Anterior cingulate cortex (tissue), 58 donors: Measurements from ENCODE around the gene CRIM1.

Source experiments
- DNase-seq, 58 donors: peaks; one replicate each; lab custom pipeline; 2025; lab: John Stamatoyannopoulos, UW

The CRIM1 gene

GRCh38 chr2:36476411-36476810 lies 120.8 kb downstream of the CRIM1 start:
- no peak for DNase-seq

- no peak for DNase-seq
Observed at GRCh38 chr2:36477315-36477714, 121.7 kb downstream of the CRIM1 start.

- DNase-seq, result no peak
Observed at GRCh38 chr2:36477746-36478145, 122.2 kb downstream of the CRIM1 start.

GRCh38 chr2:36478332-36478738 lies 122.8 kb downstream of the CRIM1 start:
- peak in 1 of 58 donors; percentile 44 for DNase-seq

- no peak for DNase-seq
Observed at GRCh38 chr2:36478999-36479398, 123.4 kb downstream of the CRIM1 start.

- no peak for DNase-seq
Observed at GRCh38 chr2:36479406-36479805, 123.8 kb downstream of the CRIM1 start.

GRCh38 chr2:36480028-36480427 lies 124.5 kb downstream of the CRIM1 start:
- DNase-seq, result no peak

- DNase-seq, result no peak
Observed at GRCh38 chr2:36480636-36481035, 125.1 kb downstream of the CRIM1 start.

- DNase-seq, result no peak
Observed at GRCh38 chr2:36481709-36482108, 126.1 kb downstream of the CRIM1 start.

GRCh38 chr2:36482576-36483214 lies 127.1 kb downstream of the CRIM1 start:
- no peak for DNase-seq

- DNase-seq, result no peak
Observed at GRCh38 chr2:36483290-36483689, 127.7 kb downstream of the CRIM1 start.

GRCh38 chr2:36484454-36484853 lies 128.9 kb downstream of the CRIM1 start:
- no peak for DNase-seq

GRCh38 chr2:36485521-36485920 lies 129.9 kb downstream of the CRIM1 start:
- DNase-seq, result no peak

- no peak for DNase-seq
Observed at GRCh38 chr2:36486521-36487044, 131.0 kb downstream of the CRIM1 start.

- DNase-seq, result no peak
Observed at GRCh38 chr2:36487947-36488346, 132.4 kb downstream of the CRIM1 start.

- DNase-seq, result no peak
Observed at GRCh38 chr2:36489281-36489680, 133.7 kb downstream of the CRIM1 start.

- DNase-seq, result no peak
Observed at GRCh38 chr2:36490749-36491148, 135.2 kb downstream of the CRIM1 start.

- no peak for DNase-seq
Observed at GRCh38 chr2:36492216-36492945, 136.8 kb downstream of the CRIM1 start.

- peak in 21 of 58 donors; percentile 2 to 60 (median 17) for DNase-seq
Observed at GRCh38 chr2:36493306-36493705, 137.7 kb downstream of the CRIM1 start.

- DNase-seq, result no peak
Observed at GRCh38 chr2:36497570-36498163, 142.1 kb downstream of the CRIM1 start.

- no peak for DNase-seq
Observed at GRCh38 chr2:36499128-36499820, 143.7 kb downstream of the CRIM1 start.
